Measurements from ENCODE around the gene SH3BP5L.

- no peak for TF ChIP-seq CTCF (conservative IDR thresholded peaks at IDR 0.05; ENCODE audit: low read depth, low read length)
- TF ChIP-seq CEBPB (IDR thresholded peaks at IDR 0.05; ENCODE audit: low read depth, low read length): peak; percentile 4; the same call in 1 of the 2 replicates
- TF ChIP-seq MAFK (IDR thresholded peaks at IDR 0.05; ENCODE audit: low read depth, low read length): no peak
- TF ChIP-seq FOS (IDR thresholded peaks at IDR 0.05; ENCODE audit: low read depth, low read length): 0 out of 2 replicates have a peak, but pooled peaks have one; percentile 4
- peak; percentile 36; the same call in 1 of the 2 replicates for TF ChIP-seq POLR2A (IDR thresholded peaks at IDR 0.05; ENCODE audit: low read depth, low read length)
- TF ChIP-seq RAD21 (IDR thresholded peaks at IDR 0.05; ENCODE audit: low read length): no peak
- no peak for TF ChIP-seq RFX5 (IDR thresholded peaks at IDR 0.05; ENCODE audit: low read depth, low read length)
- TF ChIP-seq BHLHE40 (IDR thresholded peaks at IDR 0.05; ENCODE audit: low read depth, low read length): no peak
- no peak for TF ChIP-seq USF2 (IDR thresholded peaks at IDR 0.05; ENCODE audit: low read depth, low read length)
Observed at GRCh38 chr1:248823517-248824001, 2.2 kb downstream of the SH3BP5L start.

Data from IMR-90 (cell line).